Muscle of arm (tissue), 12 donors: ENCODE results near the gene BCL6. TPM values are rescaled to one million over a fixed set of nuclear protein-coding genes. Genes with fewer than 3 reads are reported as not detected.

Source experiments
- DNase-seq: peaks from one replicate; pipeline ENCODE4 v3.0.0-alpha.2; 2013
- polyA plus RNA-seq, 12 donors: library from polyadenylated mRNA; unstranded; fragments of 120-200 nt; gene quantifications; one replicate each; pipeline ENCODE4 v1.2.1, GENCODE V29; 2013; ENCODE audit not compliant: insufficient read length in 12 of 12

The BCL6 gene
- polyA plus RNA-seq, 12 donors = 18.4 to 39.7 (median 26.0) TPM; not detected in 1

DNA sequence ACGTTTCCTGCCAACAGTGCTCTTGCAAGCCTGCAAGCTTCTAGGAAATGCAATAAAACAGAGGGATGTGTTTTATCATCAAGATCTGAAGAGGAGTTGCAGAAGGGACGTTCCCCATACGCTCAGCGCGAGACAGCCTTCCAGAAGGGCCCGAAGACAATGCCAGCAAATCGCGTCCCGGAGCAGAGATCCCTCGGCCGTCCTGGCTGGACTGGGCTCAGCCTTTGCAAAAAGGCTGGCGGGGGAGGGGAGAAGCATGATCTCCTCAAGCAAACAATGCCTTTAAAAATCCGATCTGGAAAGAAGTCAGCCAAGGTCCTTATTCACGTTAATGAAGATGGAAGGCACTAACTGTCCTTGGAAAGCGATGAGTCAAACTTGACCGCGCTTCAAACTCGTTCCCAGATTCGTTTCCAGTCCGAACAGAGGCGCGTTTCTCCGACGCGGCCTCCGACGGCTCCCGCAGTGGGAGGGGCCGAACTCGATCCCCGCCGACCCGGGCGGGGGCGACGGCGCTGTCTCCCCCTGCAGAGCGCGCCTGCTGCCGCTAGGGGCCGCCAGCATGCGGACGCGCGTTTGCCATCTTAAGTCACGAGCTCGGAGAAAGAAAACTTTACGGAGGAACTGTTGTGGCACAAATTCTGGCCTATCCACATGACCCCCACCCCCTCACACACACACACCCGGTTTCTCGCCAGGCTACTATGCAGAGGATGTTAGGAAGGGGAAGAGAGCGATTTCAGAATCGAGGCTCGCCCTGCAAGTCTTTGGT, 5.5 kb downstream of the BCL6 start:
- peak; percentile 94 for DNase-seq

DNA sequence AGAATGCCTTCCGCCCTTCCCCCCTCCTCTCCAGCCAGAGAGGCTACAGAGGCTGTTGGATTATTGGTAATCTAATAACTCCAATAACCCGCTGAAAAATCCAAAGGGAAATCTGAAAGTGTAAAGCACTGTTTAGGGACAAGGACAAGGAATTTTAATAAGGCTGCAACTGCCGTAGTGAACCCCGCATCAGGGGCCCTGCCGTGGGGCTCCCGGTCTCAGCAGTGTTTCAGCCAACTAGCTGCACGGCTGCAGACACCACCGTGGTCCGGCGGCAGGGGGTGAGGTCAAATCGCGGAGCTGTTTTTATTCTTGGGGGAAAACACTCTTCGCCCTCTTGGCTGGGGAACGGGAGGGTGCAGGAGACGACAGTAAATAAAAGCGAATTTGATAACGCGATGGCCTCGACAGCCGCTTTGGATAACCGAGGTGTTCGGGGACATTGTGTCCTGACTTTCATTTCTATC, 6.1 kb downstream of the BCL6 start:
- DNase-seq = no peak

GRCh38 chr3:187738331-187739093, 6.8 kb downstream of the BCL6 start:
- peak; percentile 96 for DNase-seq

DNA sequence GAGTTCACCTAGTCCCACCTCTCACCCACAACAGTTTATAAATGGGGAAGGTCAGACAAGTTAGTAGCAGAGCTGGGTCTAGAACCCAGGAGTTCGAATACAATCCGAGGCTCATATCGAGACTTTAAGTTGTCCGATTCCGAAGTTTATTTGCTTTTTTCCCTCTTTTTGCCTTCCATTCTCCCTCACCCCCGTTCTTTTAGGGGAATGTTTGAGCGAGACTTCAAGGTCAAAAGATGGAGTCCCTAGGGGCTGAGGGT, 7.3 kb downstream of the BCL6 start:
- no peak for DNase-seq

GRCh38 chr3:187737368-187738070, 7.7 kb downstream of the BCL6 start:
- DNase-seq = peak; percentile 70

DNA sequence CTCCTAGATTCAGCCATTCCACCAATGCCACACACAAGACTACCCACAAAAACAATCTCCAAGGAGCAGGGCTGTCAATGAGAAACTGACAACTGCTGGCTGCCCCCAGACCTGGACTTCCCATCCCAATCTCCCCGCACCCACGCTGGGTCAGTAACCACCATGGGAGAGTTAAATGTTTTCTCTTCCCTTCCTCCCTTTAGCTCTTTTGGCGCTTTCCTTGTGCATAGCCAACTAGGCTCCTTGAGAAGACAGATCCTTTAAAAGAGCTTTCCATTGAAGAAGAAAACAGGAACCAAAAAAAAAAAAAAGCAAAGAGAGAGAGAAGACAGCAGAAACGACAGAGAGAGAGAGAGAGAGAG, 8.3 kb downstream of the BCL6 start:
- DNase-seq = no peak

DNA sequence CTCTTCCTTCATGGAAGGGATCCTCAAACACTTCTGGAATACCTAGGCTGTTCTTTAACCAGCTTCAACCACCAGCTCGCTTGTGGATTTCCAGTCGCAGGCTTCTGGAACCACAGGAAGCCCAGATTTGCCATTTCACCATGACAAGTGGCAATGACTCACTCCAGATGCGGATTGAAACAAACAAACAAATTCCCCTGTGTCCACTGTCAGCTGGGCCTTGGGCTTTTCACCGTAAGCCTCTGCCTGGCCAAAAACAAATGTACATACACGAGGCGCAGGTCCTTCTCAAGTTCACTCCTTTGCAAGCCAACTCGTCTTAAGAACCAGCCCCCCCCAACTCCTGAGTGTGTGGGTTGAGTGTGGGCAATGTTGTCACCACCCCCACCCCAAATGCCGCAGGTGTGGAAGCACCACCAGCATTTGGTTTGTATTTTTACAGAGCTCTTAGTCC, 8.8 kb downstream of the BCL6 start:
- DNase-seq = no peak

GRCh38 chr3:187735837-187736236, 9.4 kb downstream of the BCL6 start:
- DNase-seq = no peak

- DNase-seq = no peak
Measured at GRCh38 chr3:187735383-187735782, 9.9 kb downstream of the BCL6 start.

DNA sequence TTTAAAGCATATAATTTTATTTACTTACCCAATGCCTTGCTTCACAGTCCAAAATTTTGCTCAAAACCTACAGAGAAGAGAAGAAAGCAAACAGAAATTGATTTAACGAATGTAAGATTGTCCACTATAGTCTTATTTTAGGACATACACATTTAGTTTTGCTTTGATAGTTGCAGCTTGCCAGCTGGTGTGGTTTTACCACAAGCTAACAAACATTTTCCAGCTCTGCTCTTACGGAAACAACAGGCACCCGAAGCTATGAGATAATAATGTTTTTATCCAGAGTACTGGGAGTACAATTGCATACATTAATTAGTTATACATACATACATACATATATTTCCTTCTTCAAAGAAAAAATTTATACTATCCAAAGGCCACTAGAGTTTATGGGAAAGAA, 10.4 kb downstream of the BCL6 start:
- no peak for DNase-seq

GRCh38 chr3:187733371-187733770, 11.9 kb downstream of the BCL6 start:
- no peak for DNase-seq

GRCh38 chr3:187729598-187729997, 15.7 kb downstream of the BCL6 start:
- no peak for DNase-seq

GRCh38 chr3:187728940-187729583, 16.2 kb downstream of the BCL6 start:
- no peak for DNase-seq

DNA sequence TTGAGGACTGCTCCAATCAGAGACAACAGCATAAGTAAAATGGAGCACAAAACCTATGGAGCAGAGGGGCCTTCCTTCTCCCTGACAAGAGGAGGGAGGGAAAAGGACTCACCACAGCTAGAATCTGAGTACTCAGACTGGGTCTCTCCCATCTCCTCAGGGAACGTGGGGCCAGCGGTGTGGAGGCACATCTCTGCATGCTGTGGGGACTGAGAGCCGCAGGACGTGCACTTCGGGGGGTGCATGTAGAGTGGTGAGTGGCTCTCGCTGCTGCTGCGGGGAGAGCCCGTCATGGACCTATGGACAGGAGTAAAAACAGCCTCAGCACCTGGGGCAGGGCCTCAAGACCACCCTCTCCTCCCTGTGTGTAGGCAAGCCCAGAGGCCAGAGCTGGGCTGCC, 17.0 kb downstream of the BCL6 start:
- DNase-seq = no peak

DNA sequence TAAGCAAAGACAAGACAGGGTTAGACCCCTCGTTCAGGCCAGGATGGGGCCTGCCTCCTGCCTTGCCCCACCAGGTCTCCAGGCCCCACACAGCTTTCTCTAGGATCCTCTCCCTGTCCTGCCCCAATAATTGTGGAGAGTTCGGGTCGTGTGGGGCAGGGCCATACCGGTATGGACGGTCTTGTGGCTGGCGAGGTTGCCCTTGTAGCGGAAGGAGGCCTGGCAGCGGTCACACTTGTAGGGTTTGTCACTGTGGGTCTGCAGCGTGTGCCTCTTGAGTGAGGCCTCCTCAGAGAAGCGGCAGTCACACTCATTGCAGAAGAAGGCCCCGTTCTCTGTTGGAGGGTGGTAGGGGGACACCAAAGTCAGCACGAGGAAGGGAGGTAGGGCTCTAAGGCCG, 18.7 kb downstream of the BCL6 start:
- no peak for DNase-seq

DNA sequence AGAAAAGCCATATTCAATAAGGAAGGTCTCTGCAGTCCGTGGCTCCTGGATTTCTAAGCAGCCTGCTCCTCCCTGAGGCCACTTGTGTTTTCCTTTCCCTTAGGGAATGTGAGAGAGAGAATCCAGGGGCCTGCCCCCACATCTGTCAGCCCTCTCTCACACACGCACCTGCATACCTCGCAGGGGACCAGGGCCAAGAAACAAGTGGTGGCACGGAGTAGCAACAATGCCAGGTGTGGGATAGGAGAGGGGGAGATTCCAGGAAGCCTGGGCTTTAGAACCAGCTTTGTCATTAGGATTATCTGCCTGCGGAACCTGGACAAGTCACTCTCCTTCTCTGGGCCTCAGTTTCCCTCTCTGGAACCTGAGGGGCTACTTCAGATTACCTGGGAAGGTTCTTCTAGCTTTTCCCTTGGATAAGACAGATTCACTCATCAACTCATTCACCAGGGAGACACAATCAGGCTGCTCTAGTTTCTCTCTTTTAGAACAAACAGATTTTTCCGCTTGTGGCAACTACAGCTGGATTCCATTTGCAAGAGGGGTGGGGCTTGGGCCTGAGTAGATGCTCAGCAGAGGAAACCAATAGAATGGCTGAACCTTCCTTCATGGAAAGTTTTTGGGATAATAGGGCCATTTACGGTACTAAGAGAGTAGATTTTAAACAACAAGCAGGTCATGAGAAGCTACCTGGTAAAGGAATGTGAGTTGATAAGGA, 19.5 kb downstream of the BCL6 start:
- DNase-seq = no peak

DNA sequence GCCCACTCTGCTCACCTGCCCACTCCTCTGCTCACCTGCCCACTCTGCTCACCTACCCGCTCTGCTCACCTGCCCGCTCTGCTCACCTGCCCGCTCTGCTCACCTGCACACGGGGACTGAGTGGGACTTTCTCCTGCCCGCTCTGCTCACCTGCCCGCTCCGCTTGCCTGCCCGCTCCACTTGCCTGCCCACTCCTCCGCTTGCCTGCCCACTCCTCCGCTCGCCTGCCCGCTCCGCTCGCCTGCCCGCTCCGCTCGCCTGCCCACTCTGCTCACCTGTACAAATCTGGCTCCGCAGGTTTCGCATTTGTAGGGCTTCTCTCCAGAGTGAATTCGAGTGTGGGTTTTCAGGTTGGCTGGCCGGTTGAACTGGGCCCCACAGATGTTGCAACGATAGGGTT, 20.0 kb downstream of the BCL6 start:
- no peak for DNase-seq

DNA sequence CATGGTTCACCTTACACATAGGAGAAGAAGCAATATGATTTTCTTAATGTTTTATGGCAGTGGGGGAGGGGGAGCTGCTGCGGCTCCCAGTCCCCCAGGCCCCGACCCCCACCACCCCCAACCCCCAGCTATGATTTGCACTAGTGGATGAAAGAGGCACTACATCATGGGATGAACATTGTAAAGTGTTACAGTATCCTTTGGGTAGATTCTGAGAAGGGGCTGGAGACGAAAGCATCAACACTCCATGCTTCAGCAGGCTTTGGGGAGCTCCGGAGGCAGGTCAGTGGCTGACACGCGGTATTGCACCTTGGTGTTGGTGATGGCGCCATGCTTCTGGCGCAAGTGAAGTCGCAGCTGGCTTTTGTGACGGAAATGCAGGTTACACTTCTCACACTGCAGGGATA, 23.1 kb downstream of the BCL6 start:
- no peak for DNase-seq

- no peak for DNase-seq
Measured at GRCh38 chr3:187721055-187721454, 24.2 kb downstream of the BCL6 start.

DNA sequence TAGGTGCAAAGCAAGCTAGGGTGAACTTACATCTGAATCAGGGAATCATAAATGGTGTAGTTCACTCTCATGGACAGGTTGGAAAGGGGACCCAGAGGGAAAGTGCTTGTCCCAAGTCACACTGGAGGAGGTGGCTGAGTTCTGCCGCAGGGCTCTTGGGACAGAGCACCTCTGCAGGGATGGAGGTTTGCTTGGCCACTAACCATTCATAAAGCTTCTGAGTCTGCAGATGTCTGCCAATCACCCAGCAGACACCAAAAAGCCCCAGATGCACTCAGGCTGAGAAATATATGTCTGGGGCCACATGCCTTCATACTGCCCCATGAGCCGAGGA, 25.0 kb downstream of the BCL6 start:
- DNase-seq = no peak

DNA sequence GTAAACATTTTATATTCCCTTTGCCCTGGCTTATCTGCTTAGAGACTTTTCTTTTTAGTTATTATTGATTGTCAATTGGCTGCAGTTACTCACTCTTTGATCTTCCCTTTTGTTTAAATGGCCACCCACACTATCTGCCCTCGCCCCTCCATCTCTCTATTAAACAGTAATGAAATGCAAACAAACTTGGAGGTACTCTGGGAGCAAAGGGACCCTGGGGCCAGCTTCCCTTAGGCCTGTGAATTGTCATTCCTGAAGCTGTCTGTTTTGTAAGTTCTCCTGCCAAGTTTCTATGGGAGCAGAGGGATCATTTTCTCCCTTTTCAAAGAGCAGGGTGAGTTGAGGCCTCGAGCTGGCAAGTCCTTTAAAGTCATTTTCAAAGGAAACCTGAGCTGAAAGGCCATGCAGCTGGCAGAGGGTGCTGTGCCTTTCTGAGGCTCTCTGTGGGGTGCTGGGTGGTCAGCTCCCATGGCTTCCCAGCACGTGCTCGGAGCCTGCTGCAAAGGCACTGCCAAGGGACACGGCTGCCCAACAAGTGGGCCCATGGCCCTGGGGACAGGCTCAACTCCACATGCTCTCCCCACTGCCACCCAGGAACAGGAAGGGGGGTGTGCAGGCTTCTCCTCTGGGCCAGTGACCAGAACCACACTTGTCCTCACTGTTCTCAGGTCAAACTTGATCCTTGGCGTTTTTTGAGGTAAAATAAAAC, 25.5 kb downstream of the BCL6 start:
- no peak for DNase-seq
